HL-60 (cell line): ENCODE data around the gene NMS.
"Not testable (repeated sequence)": the region's sequence is repeated elsewhere in the genome, so short reads cannot be mapped to it uniquely, and the experiment has no call there.

Experiments
- GABPA ChIP-seq: IDR thresholded peaks from 2 replicates; pipeline ENCODE4 v1.6.1; 2012; ENCODE audit warnings: low read depth
- POLR2AphosphoS5 ChIP-seq: IDR thresholded peaks from 2 replicates; pipeline ENCODE4 v1.6.1; 2012; ENCODE audit warnings: low read depth
- SPI1 ChIP-seq: IDR thresholded peaks from 2 replicates; pipeline ENCODE4 v1.6.1; 2012; ENCODE audit warnings: low read depth, mild to moderate bottlenecking, borderline replicate concordance
- TF ChIP-seq, protein P1 (sequence below): IDR thresholded peaks from one replicate; pipeline ENCODE4 v1.5.1; 2011; ENCODE audit warnings: low read length, control low read depth, inconsistent platforms; ENCODE audit not compliant: insufficient read depth
- TF ChIP-seq, protein P2 (sequence below): IDR thresholded peaks from 2 replicates; pipeline ENCODE4 v1.6.1; 2012; ENCODE audit warnings: low read depth; ENCODE audit not compliant: insufficient replicate concordance

DNA sequence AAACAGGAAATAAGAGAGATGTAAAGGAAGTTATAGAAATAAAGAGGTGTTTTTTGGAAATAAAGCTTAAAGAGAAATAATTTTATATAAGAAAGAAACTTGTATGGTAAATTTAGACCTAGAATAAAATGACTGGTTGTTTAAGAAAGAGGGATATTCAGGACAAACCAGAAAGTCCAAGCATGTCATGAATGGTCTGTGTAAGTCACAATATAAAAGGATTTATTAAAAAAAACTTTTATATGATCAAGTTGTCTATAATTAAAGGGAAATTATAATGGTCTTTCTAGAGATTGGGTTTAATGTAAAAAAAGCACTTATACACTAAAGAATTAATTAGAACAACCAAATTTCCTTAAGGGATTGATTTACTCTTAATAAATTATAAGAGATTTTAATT, 13.9 kb upstream of the NMS start:
- TF ChIP-seq, protein P1, sequence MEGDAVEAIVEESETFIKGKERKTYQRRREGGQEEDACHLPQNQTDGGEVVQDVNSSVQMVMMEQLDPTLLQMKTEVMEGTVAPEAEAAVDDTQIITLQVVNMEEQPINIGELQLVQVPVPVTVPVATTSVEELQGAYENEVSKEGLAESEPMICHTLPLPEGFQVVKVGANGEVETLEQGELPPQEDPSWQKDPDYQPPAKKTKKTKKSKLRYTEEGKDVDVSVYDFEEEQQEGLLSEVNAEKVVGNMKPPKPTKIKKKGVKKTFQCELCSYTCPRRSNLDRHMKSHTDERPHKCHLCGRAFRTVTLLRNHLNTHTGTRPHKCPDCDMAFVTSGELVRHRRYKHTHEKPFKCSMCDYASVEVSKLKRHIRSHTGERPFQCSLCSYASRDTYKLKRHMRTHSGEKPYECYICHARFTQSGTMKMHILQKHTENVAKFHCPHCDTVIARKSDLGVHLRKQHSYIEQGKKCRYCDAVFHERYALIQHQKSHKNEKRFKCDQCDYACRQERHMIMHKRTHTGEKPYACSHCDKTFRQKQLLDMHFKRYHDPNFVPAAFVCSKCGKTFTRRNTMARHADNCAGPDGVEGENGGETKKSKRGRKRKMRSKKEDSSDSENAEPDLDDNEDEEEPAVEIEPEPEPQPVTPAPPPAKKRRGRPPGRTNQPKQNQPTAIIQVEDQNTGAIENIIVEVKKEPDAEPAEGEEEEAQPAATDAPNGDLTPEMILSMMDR: not testable (repeated sequence)
- not testable (repeated sequence) for TF ChIP-seq POLR2AphosphoS5, SPI1, GABPA
- TF ChIP-seq, protein P2, sequence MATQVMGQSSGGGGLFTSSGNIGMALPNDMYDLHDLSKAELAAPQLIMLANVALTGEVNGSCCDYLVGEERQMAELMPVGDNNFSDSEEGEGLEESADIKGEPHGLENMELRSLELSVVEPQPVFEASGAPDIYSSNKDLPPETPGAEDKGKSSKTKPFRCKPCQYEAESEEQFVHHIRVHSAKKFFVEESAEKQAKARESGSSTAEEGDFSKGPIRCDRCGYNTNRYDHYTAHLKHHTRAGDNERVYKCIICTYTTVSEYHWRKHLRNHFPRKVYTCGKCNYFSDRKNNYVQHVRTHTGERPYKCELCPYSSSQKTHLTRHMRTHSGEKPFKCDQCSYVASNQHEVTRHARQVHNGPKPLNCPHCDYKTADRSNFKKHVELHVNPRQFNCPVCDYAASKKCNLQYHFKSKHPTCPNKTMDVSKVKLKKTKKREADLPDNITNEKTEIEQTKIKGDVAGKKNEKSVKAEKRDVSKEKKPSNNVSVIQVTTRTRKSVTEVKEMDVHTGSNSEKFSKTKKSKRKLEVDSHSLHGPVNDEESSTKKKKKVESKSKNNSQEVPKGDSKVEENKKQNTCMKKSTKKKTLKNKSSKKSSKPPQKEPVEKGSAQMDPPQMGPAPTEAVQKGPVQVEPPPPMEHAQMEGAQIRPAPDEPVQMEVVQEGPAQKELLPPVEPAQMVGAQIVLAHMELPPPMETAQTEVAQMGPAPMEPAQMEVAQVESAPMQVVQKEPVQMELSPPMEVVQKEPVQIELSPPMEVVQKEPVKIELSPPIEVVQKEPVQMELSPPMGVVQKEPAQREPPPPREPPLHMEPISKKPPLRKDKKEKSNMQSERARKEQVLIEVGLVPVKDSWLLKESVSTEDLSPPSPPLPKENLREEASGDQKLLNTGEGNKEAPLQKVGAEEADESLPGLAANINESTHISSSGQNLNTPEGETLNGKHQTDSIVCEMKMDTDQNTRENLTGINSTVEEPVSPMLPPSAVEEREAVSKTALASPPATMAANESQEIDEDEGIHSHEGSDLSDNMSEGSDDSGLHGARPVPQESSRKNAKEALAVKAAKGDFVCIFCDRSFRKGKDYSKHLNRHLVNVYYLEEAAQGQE: not testable (repeated sequence)
